Stimulated activated CD4-positive, alpha-beta T cell treated with anti-CD3 and anti-CD28 coated beads, Interleukin-2, amount 100 ng/mL, for 48 hours (primary cell): ENCODE measurements around the gene NAA10.

Experiments used
- DNase-seq, 2 donors: peaks; one replicate each; pipeline ENCODE4 v3.0.0-alpha.2; 2020

The NAA10 gene

GRCh38 chrX:153966841-153967535 is 32.2 kb upstream of the NAA10 start:
- no peak for DNase-seq

- no peak for DNase-seq
Observed at GRCh38 chrX:153966283-153966688, 31.4 kb upstream of the NAA10 start.

GRCh38 chrX:153965406-153965805 is 30.6 kb upstream of the NAA10 start:
- no peak for DNase-seq

GRCh38 chrX:153964105-153964504 is 29.3 kb upstream of the NAA10 start:
- no peak for DNase-seq

- no peak for DNase-seq
Observed at GRCh38 chrX:153963546-153963945, 28.7 kb upstream of the NAA10 start.

GRCh38 chrX:153961292-153961691 is 26.5 kb upstream of the NAA10 start:
- DNase-seq, result no peak

- no peak for DNase-seq
Observed at GRCh38 chrX:153960786-153961185, 25.9 kb upstream of the NAA10 start.

- no peak for DNase-seq
Observed at GRCh38 chrX:153960077-153960476, 25.2 kb upstream of the NAA10 start.

- no peak for DNase-seq
Observed at GRCh38 chrX:153959649-153960048, 24.8 kb upstream of the NAA10 start.

GRCh38 chrX:153958605-153959004 is 23.8 kb upstream of the NAA10 start:
- no peak for DNase-seq

- no peak for DNase-seq
Observed at GRCh38 chrX:153957224-153957623, 22.4 kb upstream of the NAA10 start.

GRCh38 chrX:153956044-153956907 is 21.4 kb upstream of the NAA10 start:
- no peak for DNase-seq

- no peak for DNase-seq
Observed at GRCh38 chrX:153955228-153955732, 20.4 kb upstream of the NAA10 start.

- no peak for DNase-seq
Observed at GRCh38 chrX:153954558-153955227, 19.9 kb upstream of the NAA10 start.

- no peak for DNase-seq
Observed at GRCh38 chrX:153953892-153954557, 19.2 kb upstream of the NAA10 start.

GRCh38 chrX:153953342-153953830 is 18.5 kb upstream of the NAA10 start:
- peak; percentile 77 to 91 for DNase-seq

- no peak for DNase-seq
Observed at GRCh38 chrX:153952373-153953026, 17.7 kb upstream of the NAA10 start.

GRCh38 chrX:153951683-153952372 is 17.0 kb upstream of the NAA10 start:
- no peak for DNase-seq

- no peak for DNase-seq
Observed at GRCh38 chrX:153950127-153950526, 15.3 kb upstream of the NAA10 start.

- no peak for DNase-seq
Observed at GRCh38 chrX:153948847-153949805, 14.3 kb upstream of the NAA10 start.
